Activated CD4-positive, alpha-beta T cell treated with anti-CD3 and anti-CD28 coated beads, Interleukin-2, amount 50 U/mL, for 1 hour (primary cell): ENCODE measurements around the gene RAB13.

Experiments used
- DNase-seq: peaks from one replicate; pipeline ENCODE4 v3.0.0-alpha.2; 2020

Gene RAB13

GRCh38 chr1:153977250-153978240 lies 8.6 kb downstream of the RAB13 start, which contains the start of gene JTB:
Gene JTB, minus strand, starts transcription at chr1:153977674. Its CDS starts 422 bp downstream, at chr1:153977252.
- DNase-seq, result peak; percentile 85

- DNase-seq, result no peak
Observed at GRCh38 chr1:153976819-153977249, 9.3 kb downstream of the RAB13 start.

GRCh38 chr1:153973525-153973924 lies 12.6 kb downstream of the RAB13 start:
- no peak for DNase-seq

- DNase-seq, result no peak
Observed at GRCh38 chr1:153973071-153973470, 13.1 kb downstream of the RAB13 start.

- DNase-seq, result no peak
Observed at GRCh38 chr1:153970346-153970745, 15.8 kb downstream of the RAB13 start.

GRCh38 chr1:153968972-153969371 lies 17.2 kb downstream of the RAB13 start:
- no peak for DNase-seq

- DNase-seq, result no peak
Observed at GRCh38 chr1:153968408-153968807, 17.7 kb downstream of the RAB13 start.

GRCh38 chr1:153968000-153968363 lies 18.2 kb downstream of the RAB13 start:
- DNase-seq, result no peak

- DNase-seq, result peak; percentile 80
Observed at GRCh38 chr1:153967107-153967999, 18.8 kb downstream of the RAB13 start, which contains the start of gene CREB3L4. Gene CREB3L4, plus strand, starts transcription at chr1:153967902. Its CDS starts 624 bp downstream, at chr1:153968526.

- DNase-seq, result no peak
Observed at GRCh38 chr1:153963850-153964331, 22.2 kb downstream of the RAB13 start.

GRCh38 chr1:153963030-153963849 lies 22.9 kb downstream of the RAB13 start, which contains the start of gene SLC39A1:
Gene SLC39A1, minus strand, starts transcription at chr1:153963537. Its CDS starts 822 bp downstream, at chr1:153962715.
- DNase-seq, result peak; percentile 94

GRCh38 chr1:153962088-153963029 lies 23.8 kb downstream of the RAB13 start:
- DNase-seq, result no peak

- DNase-seq, result no peak
Observed at GRCh38 chr1:153961421-153961820, 24.7 kb downstream of the RAB13 start.

GRCh38 chr1:153960206-153960605 lies 25.9 kb downstream of the RAB13 start:
- no peak for DNase-seq

- DNase-seq, result no peak
Observed at GRCh38 chr1:153959454-153959853, 26.7 kb downstream of the RAB13 start.

GRCh38 chr1:153958961-153959260 lies 27.2 kb downstream of the RAB13 start:
- DNase-seq, result no peak

- DNase-seq, result peak; percentile 98
Observed at GRCh38 chr1:153958111-153958960, 27.8 kb downstream of the RAB13 start, which contains the start of gene CRTC2. Gene CRTC2, minus strand, starts transcription at chr1:153958612. Its CDS starts 115 bp downstream, at chr1:153958497.

GRCh38 chr1:153957744-153958110 lies 28.4 kb downstream of the RAB13 start:
- no peak for DNase-seq

GRCh38 chr1:153956997-153957715 lies 29.0 kb downstream of the RAB13 start:
- DNase-seq, result no peak
